Dendritic cell treated with granulocyte-macrophage colony-stimulating factor and Interleukin-4, amounts not matched to agents 40 ng/mL and 50 ng/mL, for 4 days (primary cell): ENCODE measurements around the gene ACTL6A.
A peak's percentile ranks its signal among the peaks of the same experiment; 100 is the strongest.
"Not testable (repeated sequence)": the region's sequence is repeated elsewhere in the genome, so short reads cannot be mapped to it uniquely, and the experiment has no call there.

ENCODE experiments used
- H3K27ac Mint-ChIP-seq: one replicate; pipeline ENCODE4 v1.8.0; 2022; ENCODE audit warnings: mild to moderate bottlenecking, mixed read lengths
- H3K27me3 Mint-ChIP-seq: one replicate; pipeline ENCODE4 v1.8.0; 2022; ENCODE audit warnings: mild to moderate bottlenecking, mixed read lengths
- H3K36me3 Mint-ChIP-seq: one replicate; pipeline ENCODE4 v1.8.0; 2022; ENCODE audit warnings: low read depth, mixed read lengths
- H3K4me1 Mint-ChIP-seq: one replicate; pipeline ENCODE4 v1.8.0; 2022; ENCODE audit warnings: low read depth, mixed read lengths
- H3K4me3 Mint-ChIP-seq: one replicate; pipeline ENCODE4 v1.8.0; 2022; ENCODE audit warnings: mild to moderate bottlenecking, moderate library complexity, mixed read lengths
- H3K9me3 Mint-ChIP-seq: one replicate; pipeline ENCODE4 v1.8.0; 2022; ENCODE audit warnings: mixed read lengths
- intact Hi-C: fragments of 100-400 bp; cut with micrococcal nuclease; formaldehyde crosslinking; loops from one replicate; pipeline ENCODE4 v1.15.0; 2022

The ACTL6A gene

DNA sequence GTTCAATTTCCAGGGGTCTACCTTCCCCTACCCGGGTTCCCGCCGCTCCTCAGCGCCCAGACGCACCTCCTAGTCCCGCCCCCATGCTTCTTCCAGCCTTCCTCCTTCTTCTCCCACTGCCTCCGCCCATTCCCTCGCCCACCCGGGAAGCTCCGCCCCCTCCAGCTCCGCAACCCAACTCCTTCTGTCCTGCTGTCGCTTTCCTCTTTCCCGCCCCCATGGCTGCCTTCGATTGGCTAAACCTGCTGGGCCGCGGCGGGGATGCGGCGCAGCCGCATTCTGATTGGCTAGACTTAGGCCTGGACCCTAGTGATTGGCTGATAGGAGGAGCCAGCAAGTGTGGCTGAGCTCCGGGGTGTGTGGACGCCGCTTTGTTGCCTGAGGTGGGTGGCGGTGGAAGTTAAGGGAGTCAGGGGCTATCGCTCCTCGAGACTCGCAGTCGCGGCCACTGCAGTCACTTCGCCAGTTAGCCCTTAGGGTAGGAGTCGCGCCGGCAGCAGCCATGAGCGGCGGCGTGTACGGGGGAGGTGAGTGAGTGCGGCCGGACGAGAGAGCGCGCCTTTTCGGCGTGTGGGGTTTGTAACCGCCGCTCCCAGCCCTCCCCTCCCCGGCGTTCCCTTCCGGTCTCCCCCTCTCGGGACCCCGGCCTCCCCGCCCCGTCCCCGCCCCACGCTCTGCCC lies at the start of gene ACTL6A:
Gene ACTL6A, plus strand, starts transcription at position 336 of the 680 bp plus-strand sequence. Its CDS starts 167 bp downstream, at position 503.
- no peaks in the 10 kb centered on the region for H3K9me3 Mint-ChIP-seq
- H3K27ac Mint-ChIP-seq, result peak within 1 kb of the TSS; percentile 88
- peaks cover 10% of the 10 kb centered on the region for H3K36me3 Mint-ChIP-seq
- no peaks in the 10 kb centered on the region for H3K27me3 Mint-ChIP-seq
- intact Hi-C loops, result loop anchor here (1.0 to 5.0 kb wide), 5 partner anchors 42 to 414 kb away; partner anchors contain the start of genes MFN1, MRPL47, NDUFB5 and PIK3CA
- peak within 1 kb of the TSS; percentile 94 for H3K4me3 Mint-ChIP-seq
- H3K4me1 Mint-ChIP-seq, result peaks cover 21% of the 10 kb centered on the region

DNA sequence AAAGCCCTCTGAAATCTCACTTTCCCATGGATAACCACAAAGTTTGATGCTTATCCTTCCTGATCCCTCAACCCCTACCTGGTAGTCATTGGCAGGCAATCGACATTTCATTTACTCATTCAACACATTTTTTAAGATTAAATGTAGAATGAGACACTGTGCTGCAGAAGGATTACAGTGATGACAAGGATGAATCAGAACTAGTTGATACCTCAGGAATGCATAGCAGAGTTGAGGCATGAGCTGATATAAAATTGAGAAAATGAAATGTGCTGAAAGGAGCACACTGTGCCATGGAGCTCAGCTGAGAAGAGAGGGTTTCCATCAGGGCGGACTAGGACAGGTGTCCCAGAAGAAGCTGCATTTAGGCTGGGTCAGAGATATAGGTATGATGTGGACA lies 48.9 kb upstream of the ACTL6A start:
- Mint-ChIP-seq H3K27me3 (no peaks in the 10 kb centered on the region), H3K27ac (no peak overlapping the region), H3K36me3 (no peaks in the 10 kb centered on the region), H3K4me1 (no peaks in the 10 kb centered on the region), H3K4me3 (no peak overlapping the region), H3K9me3 (peaks cover 25% of the 10 kb centered on the region)
- intact Hi-C loops, result no loop called here

DNA sequence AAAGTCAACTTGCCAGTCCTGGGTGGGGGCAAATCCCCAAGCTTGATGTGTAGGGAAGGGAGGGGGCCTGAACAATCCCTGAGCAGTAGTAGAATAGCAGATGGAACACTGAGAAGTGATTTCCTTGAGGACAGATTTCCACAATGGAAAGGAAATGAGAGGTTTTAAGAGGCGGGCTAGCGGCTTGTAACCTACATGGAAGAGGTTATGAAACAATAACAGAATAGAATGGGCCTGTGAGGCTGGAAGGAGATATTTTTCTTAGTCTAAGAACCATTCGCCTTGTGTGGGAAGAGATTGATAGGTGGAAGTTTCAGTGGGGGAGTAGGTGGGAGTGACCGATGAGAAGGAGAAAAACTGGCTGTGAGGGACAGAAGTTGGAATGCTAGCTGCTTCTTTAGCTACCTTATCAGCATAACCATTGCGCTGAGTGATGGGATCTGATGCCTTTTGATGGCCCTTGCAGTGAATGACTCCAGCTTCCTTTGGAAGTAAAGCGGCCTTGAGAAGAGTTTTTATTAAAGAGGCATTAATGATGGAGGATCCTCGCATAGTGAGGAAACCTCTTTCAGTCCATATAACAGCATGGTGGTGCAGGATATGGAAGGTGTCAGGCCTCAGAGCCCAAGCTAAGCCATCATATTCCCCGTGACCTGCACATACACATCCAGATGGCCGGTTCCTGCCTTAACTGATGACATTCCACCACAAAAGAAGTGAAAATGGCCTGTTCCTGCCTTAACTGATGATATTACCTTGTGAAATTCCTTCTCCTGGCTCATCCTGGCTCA lies 46.1 kb upstream of the ACTL6A start:
- H3K27me3 Mint-ChIP-seq, intact Hi-C loops, H3K27ac Mint-ChIP-seq, H3K4me1 Mint-ChIP-seq, H3K36me3 Mint-ChIP-seq, H3K4me3 Mint-ChIP-seq: not testable (repeated sequence)
- peaks cover 25% of the 10 kb centered on the region for H3K9me3 Mint-ChIP-seq

DNA sequence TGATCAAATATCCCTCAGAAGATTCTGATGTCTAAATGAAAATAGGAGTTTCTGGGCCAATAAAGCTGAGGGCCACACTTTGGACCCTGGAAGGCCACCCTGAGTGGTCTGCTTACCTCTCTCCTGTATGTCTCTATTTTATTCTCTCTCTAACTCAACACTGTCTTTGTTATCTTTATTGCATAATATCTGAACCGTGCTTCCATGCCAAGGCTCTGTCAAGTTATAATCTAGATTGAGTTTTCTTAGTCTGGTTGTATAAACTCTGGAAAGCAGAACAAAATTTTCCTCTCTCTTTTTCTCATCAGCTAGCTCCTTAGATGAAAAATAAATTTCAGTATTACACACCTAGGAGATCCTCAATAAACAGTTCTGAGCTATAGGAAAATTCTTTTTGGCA lies 36.2 kb upstream of the ACTL6A start:
- no peak overlapping the region for H3K4me3 Mint-ChIP-seq
- H3K36me3 Mint-ChIP-seq, result no peaks in the 10 kb centered on the region
- H3K27me3 Mint-ChIP-seq, result no peaks in the 10 kb centered on the region
- H3K9me3 Mint-ChIP-seq, result no peaks in the 10 kb centered on the region
- intact Hi-C loops, result no loop called here
- H3K4me1 Mint-ChIP-seq, result no peaks in the 10 kb centered on the region
- no peak overlapping the region for H3K27ac Mint-ChIP-seq

DNA sequence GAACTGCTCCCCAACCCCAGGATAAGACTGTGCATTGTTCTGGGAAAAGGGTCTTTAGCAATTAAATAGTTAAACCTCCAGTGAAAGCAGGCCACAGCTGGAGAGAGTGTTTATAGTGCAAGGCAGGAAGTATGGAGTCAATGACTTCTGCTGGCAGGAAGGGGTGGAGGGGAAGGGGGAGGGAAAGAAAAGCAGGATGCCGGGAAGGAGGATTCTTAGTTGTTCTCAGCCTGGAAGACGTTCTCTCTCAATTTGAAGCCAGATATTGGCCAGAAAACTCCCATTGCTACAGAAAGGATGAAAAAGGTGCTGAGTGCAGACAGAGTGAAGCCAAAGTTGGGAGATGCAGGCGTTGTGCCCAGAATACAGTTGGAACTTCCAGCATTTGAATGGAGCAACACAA lies 35.7 kb upstream of the ACTL6A start:
- H3K9me3 Mint-ChIP-seq, result no peaks in the 10 kb centered on the region
- no peaks in the 10 kb centered on the region for H3K27me3 Mint-ChIP-seq
- no peaks in the 10 kb centered on the region for H3K4me1 Mint-ChIP-seq
- no peak overlapping the region for H3K27ac Mint-ChIP-seq
- no peaks in the 10 kb centered on the region for H3K36me3 Mint-ChIP-seq
- no peak overlapping the region for H3K4me3 Mint-ChIP-seq
- intact Hi-C loops, result no loop called here

DNA sequence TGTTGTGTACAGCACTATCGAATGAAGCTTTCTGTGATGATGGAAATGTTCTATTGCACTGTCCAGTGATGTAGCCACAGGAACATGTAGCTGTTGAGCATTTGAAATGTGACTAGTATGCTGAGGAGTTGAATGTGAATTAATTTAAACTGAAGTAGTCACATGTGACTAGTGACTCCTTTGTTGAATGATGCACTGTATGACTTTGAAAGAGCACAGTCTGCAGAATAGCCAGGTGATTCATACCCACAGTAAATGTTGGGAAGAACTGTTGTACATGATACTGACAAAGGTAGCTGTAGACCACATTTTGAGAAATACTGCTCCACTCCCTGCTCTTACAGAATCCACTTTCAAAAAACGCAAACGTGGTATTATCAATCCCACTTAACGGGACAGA lies 34.0 kb upstream of the ACTL6A start:
- no peak overlapping the region for H3K27ac Mint-ChIP-seq
- H3K36me3 Mint-ChIP-seq, result no peaks in the 10 kb centered on the region
- no peaks in the 10 kb centered on the region for H3K9me3 Mint-ChIP-seq
- intact Hi-C loops, result no loop called here
- H3K27me3 Mint-ChIP-seq, result no peaks in the 10 kb centered on the region
- no peaks in the 10 kb centered on the region for H3K4me1 Mint-ChIP-seq
- H3K4me3 Mint-ChIP-seq, result no peak overlapping the region

DNA sequence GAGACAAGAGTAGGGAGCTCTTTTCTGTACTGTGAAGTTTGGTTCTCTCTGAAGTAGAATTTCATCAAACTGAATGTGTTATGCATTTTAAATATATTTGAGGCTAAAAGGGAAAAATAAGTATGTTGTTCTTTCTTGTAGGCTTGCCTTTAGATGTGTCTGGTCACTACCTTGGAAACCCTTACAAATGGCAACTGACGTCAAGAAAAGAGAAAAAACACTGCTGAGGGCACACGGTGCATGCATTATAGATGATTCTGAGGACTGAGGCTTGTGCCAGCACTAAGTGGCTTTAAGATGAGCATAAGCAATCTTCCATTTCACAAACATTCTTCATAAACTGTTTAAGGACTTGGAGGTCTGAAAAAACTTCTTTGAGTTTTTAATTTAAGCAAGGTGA lies 31.1 kb upstream of the ACTL6A start:
- Mint-ChIP-seq H3K27ac (no peak overlapping the region), H3K4me3 (no peak overlapping the region), H3K27me3 (no peaks in the 10 kb centered on the region), H3K36me3 (no peaks in the 10 kb centered on the region), H3K4me1 (no peaks in the 10 kb centered on the region), H3K9me3 (no peaks in the 10 kb centered on the region)
- intact Hi-C loops, result no loop called here

DNA sequence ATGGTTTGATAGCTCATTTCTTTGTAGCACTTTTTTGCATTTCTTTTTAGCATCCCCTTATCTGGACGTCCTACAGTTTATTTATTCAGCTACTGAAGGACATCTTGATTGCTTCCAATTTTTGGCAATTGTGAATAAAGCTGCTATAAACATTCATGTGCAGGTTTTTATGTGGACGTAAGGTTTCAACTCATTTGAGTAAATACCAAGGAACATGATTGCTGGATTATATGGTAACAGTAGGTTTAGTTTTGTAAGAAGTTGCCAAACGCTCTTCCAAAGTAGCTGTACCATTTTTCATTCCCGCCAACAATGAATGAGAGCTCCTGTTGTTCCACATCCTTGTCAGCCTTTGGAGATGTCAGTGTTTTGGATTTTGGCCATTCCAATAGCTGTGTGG lies 29.5 kb upstream of the ACTL6A start:
- intact Hi-C loops, result no loop called here
- no peak overlapping the region for H3K4me3 Mint-ChIP-seq
- no peak overlapping the region for H3K27ac Mint-ChIP-seq

DNA sequence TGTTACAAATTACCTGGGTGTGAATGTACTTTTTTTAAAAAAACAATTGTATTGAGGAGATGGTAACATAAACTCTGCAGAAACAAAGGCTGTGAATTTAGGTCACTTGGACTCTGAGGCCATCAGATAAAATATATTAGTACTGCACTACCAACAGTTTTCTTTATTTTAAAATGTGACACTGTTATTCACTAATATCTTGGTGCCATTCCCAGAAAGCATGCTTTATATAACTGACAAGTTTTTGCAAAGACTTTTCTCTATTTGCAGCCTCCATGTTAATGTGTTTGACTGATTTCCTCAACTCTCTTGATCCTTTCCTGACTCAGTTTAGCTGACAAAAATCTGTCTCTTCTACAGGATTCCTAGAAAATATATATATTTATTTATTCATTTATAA lies 26.5 kb upstream of the ACTL6A start:
- no peak overlapping the region for H3K4me3 Mint-ChIP-seq
- H3K27me3 Mint-ChIP-seq, result no peaks in the 10 kb centered on the region
- intact Hi-C loops, result no loop called here
- no peak overlapping the region for H3K27ac Mint-ChIP-seq
- no peaks in the 10 kb centered on the region for H3K36me3 Mint-ChIP-seq
- no peaks in the 10 kb centered on the region for H3K9me3 Mint-ChIP-seq
- no peaks in the 10 kb centered on the region for H3K4me1 Mint-ChIP-seq

More for the DNA sequence above, 29.5 kb upstream of the ACTL6A start:
- Mint-ChIP-seq H3K4me1 (no peaks in the 10 kb centered on the region), H3K9me3 (no peaks in the 10 kb centered on the region), H3K36me3 (no peaks in the 10 kb centered on the region), H3K27me3 (no peaks in the 10 kb centered on the region)

DNA sequence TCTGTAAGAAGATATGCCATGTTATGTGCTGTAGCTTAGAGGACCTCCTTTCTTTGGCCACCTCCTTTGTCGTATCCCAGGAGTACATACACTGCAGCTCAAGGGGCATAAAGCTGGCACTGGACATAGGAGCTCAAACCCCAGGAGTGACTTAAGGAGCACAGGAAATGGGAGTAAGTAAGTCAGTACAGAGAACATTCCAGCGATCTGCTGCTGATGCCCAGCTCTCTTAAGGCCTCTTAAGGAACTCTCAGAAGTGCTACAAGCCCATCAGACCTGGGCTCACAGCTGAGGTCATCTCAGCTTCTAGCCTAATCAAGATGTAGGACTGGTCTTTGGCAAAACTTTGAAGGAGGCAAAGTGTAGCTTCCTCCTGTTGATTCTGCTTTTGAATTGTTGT lies 21.6 kb upstream of the ACTL6A start:
- intact Hi-C loops, result no loop called here
- H3K4me3 Mint-ChIP-seq, result no peak overlapping the region

DNA sequence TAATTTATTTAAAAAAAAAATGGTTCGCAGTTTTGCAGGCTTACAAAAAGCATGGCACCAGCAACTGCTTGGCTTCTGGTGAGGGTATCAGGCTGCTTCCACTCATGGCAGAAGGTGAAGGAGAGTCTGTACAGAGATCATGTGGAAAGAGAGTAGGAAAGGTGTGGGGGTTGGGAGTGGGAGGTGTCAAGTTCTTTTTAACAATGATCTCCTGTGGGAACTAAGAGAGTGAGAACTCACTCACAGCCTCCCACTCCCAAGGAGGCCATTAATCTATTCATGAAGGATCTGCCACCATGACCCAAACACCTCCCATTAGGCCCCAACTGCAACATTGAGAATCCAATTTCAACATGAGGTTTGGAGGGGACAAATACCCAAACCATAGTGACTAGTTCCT lies 21.1 kb upstream of the ACTL6A start:
- Mint-ChIP-seq H3K4me1 (no peaks in the 10 kb centered on the region), H3K27ac (no peak overlapping the region), H3K27me3 (no peaks in the 10 kb centered on the region), H3K9me3 (no peaks in the 10 kb centered on the region), H3K4me3 (no peak overlapping the region), H3K36me3 (no peaks in the 10 kb centered on the region)
- intact Hi-C loops, result no loop called here

More for the DNA sequence above, 21.6 kb upstream of the ACTL6A start:
- no peak overlapping the region for H3K27ac Mint-ChIP-seq
- H3K36me3 Mint-ChIP-seq, result no peaks in the 10 kb centered on the region
- no peaks in the 10 kb centered on the region for H3K27me3 Mint-ChIP-seq
- no peaks in the 10 kb centered on the region for H3K4me1 Mint-ChIP-seq
- H3K9me3 Mint-ChIP-seq, result no peaks in the 10 kb centered on the region

DNA sequence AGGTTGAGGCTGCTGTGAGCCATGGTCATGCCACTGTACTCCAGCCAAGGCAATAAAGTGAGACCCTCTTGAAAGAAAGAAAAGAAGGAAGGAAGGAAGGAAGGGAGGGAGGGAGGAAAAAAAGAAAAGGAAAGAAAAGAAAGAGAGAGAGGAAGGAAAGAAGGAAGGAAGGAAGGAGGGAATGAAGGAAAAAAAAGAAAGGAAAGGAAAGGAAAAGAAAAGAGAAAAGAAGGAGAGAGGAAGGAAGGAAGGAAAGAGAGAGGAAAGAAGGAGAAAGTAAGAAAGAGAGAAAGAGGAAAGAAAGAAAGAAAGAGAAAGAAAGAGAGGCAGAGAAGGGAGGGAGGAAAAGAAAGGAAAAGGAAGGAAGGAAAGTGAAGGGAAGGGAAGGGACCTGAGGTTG lies 20.4 kb upstream of the ACTL6A start:
- no peaks in the 10 kb centered on the region for H3K27me3 Mint-ChIP-seq
- intact Hi-C loops, result no loop called here
- no peak overlapping the region for H3K27ac Mint-ChIP-seq
- no peak overlapping the region for H3K4me3 Mint-ChIP-seq
- H3K9me3 Mint-ChIP-seq, result no peaks in the 10 kb centered on the region
- no peaks in the 10 kb centered on the region for H3K4me1 Mint-ChIP-seq
- H3K36me3 Mint-ChIP-seq, result no peaks in the 10 kb centered on the region

DNA sequence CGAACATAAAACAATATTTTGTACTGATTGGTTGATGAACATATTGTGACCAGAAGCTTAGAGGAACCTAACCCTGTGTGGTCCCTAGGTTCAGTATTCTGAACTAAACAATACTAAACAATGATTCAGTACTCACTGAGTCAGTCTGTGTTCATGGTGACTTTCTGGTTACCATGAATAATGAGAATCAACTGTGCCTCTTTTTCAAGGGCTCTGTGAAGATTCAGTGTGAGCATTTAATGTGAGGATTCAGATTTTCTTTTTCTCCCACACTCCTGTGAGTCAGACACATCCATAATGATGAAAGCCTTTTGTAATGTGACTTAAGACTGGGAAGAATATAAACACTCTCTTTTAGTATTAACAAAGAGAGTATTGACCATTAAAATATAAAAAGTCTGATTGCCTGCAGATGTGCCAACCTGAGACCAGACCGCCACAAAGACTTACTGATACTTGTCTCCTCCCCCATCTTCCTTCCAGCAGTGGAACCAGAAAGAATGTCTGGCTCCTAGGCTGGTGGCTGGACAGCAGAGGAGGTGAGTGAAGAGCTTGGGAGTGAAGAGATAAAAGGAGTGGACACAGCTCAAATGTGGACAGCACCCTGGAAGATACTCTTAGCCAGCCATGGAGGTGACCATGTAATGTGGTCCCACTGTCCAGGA lies 17.6 kb upstream of the ACTL6A start:
- H3K4me3 Mint-ChIP-seq, result no peak overlapping the region
- no peaks in the 10 kb centered on the region for H3K36me3 Mint-ChIP-seq
- H3K27ac Mint-ChIP-seq, result no peak overlapping the region
- intact Hi-C loops, result no loop called here
- no peaks in the 10 kb centered on the region for H3K4me1 Mint-ChIP-seq
- no peaks in the 10 kb centered on the region for H3K9me3 Mint-ChIP-seq
- H3K27me3 Mint-ChIP-seq, result peaks cover 2% of the 10 kb centered on the region

DNA sequence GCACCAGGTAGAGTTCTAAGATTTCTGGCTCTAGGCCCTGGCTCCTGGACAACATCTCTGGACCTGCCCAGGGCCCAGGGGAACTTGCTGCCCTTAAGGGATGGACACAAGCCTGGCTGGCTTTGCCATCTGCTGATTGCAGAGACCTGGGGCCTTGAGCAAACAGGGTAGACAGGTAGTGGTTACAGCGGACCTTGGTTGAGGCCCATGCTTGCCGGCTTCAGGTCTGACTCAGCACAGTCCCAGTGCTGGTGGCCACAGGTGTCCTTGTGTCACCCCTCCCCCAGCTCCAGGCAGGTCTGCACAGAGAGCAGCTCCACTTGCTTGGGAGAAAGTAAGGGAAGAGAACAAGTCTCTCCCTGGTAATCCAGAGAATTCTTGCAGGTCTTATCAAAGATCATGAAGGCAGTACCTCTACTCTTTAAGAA lies 15.9 kb upstream of the ACTL6A start:
- Mint-ChIP-seq H3K9me3 (no peaks in the 10 kb centered on the region), H3K27me3 (peaks cover 2% of the 10 kb centered on the region), H3K36me3 (no peaks in the 10 kb centered on the region), H3K4me1 (no peaks in the 10 kb centered on the region), H3K27ac (no peak overlapping the region), H3K4me3 (no peak overlapping the region)
- intact Hi-C loops, result no loop called here
